GM12891 (cell line): ENCODE data around the gene GYS1.
"Not testable (repeated sequence)": the region's sequence is repeated elsewhere in the genome, so short reads cannot be mapped to it uniquely, and the experiment has no call there.

Experiments
- PAX5 ChIP-seq: IDR thresholded peaks from 2 replicates; pipeline ENCODE4 v1.6.1; 2011; ENCODE audit warnings: low read length, moderate library complexity, mild to moderate bottlenecking; ENCODE audit not compliant: insufficient read depth, severe bottlenecking
- POLR2A ChIP-seq: IDR thresholded peaks from 2 replicates; pipeline ENCODE4 v1.6.1; 2011; ENCODE audit warnings: low read depth, low read length, control low read depth
- POLR2AphosphoS5 ChIP-seq: IDR thresholded peaks from 2 replicates; pipeline ENCODE4 v1.6.1; 2011; ENCODE audit warnings: low read depth, low read length, control low read depth
- POU2F2 ChIP-seq: IDR thresholded peaks from 2 replicates; pipeline ENCODE4 v1.6.1; 2011; ENCODE audit warnings: low read depth, mild to moderate bottlenecking, control low read depth, low read length, moderate library complexity
- SPI1 ChIP-seq: IDR thresholded peaks from 2 replicates; pipeline ENCODE4 v1.6.1; 2011; ENCODE audit warnings: low read depth, low read length, control low read depth
- TAF1 ChIP-seq: IDR thresholded peaks from 2 replicates; pipeline ENCODE4 v1.6.1; 2011; ENCODE audit warnings: low read depth, low read length, control low read depth

DNA sequence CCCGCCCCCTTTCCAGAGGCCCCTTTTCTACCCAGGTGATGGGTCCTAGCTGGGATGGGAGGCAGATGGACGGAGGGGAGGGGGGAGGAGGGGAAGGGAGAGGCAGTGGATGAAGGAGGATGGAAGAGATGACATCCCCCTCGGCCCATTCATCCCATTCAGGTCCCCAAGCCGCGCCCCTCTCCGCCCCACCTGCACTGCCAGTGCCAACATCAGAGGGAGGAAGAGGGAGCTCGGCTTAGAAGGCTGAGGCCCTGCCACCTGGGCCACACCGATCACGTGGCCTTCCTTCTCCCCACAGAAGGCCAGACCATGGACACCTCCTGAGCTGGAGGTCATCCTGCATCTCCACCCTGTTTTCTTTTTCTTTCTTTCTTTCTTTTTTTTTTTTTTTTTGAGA is 35.6 kb upstream of the GYS1 start:
- not testable (repeated sequence) for TF ChIP-seq POLR2A, POLR2AphosphoS5, TAF1, SPI1, PAX5, POU2F2
